HG02642 (cell line): Measurements from ENCODE around the gene CAMK4.

ENCODE experiments used
- ATAC-seq: cut with Tn5 transposase; IDR thresholded peaks from one replicate; pipeline ENCODE4 v1.9.1; 2021; ENCODE audit warnings: mild to moderate bottlenecking; ENCODE audit not compliant: unreplicated experiment, poor library complexity

CAMK4 gene

GRCh38 chr5:111512375-111513130, 288.4 kb downstream of the CAMK4 start, which contains the start of gene STARD4:
TSS of gene STARD4 (minus strand) at chr5:111512535. CDS start at chr5:111507433, 5,102 bp downstream.
- peak; percentile 95 for ATAC-seq

- no peak for ATAC-seq
Measured at GRCh38 chr5:111513131-111513520, 288.9 kb downstream of the CAMK4 start.

- no peak for ATAC-seq
Measured at GRCh38 chr5:111514087-111514486, 289.9 kb downstream of the CAMK4 start.

GRCh38 chr5:111517853-111518501, 293.8 kb downstream of the CAMK4 start:
- peak; percentile 67 for ATAC-seq

DNA sequence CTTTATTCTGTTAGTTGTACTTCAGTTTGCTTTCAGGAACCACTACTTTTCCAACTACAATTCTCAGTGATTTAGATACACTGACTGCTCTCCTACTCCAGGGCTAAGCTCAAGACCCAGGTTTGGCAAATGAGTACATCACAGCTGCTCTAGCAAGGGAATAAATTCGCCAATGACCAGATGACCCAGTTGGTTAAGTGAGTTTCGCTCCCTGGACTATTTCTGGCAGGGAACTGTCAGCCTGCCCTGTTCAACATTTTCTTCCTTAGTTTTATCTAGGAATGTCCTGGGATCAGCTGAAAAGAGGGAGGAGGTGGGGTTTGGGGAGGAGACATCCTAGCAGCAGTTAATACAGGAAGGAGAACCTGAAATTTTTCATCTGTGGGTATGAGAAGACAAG, 294.6 kb downstream of the CAMK4 start:
- ATAC-seq = no peak

GRCh38 chr5:111520908-111521307, 296.7 kb downstream of the CAMK4 start:
- no peak for ATAC-seq

GRCh38 chr5:111528056-111528455, 303.9 kb downstream of the CAMK4 start:
- no peak for ATAC-seq

DNA sequence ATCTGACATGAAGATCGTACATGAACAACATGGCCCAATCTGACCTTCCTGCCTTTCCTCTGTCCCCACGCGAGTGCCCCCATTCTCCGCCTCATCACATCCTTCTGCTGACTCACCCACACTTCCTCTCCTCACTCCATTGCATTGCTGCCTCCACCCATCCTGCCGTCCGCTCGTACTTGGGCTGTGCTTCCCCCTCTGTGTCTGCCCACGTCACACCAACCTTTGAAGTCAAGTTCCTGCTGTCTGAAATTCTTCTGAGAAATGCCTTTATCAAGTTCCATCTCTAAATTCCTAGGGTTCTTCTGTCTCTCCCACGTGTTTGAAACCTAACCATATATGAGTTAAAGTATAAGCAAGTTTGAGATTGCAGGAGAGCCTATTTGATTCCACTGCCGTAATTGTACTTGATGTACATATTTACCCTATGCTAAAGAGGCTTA, 306.1 kb downstream of the CAMK4 start:
- peak; percentile 98 for ATAC-seq

- ATAC-seq = no peak
Measured at GRCh38 chr5:111532886-111533582, 308.9 kb downstream of the CAMK4 start.

GRCh38 chr5:111535879-111536549, 311.8 kb downstream of the CAMK4 start:
- no peak for ATAC-seq

DNA sequence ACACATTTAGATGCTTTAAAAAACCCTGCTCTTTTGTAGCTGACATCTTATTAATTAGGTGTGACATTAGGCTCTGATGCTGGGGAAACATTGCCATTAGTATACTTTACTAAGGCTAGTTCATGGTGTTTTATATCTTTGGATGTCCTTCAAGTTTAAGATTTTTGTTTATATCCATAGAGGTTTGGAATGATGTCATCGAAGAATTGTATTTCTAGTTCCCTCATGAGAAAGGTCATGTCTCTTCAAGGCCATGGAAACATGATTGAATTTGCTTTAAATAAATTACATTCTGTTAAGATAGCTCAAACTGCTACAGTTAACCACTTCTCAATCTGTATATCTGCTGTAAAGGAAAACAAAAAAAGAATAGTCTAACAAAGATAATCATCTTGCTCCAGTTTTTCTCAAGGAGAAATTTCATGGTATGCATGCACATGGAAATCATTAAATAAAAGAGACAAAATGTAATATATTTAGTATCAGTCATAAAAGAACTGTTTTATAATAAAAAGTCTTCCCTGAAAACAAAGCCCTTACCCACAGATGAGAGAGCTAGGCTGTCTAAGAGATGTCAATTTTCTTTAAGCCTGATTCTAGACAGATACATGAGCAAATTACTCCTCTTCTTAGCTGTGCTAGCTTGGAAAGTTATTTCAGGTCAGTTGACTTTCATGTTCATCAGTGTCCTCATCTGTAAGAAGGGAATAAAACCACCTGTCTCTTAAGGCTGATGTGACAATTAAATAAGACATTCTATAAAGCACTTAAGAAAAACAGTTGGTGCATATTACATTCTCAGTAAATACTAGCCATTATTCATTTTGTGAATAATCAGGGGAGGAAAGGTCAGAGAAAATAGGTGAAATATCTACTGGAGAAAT, 313.2 kb downstream of the CAMK4 start:
- ATAC-seq = no peak
